Fibroblast of mammary gland (primary cell): ENCODE results near the gene ZNF836.
A peak's percentile ranks its signal among the peaks of the same experiment; 100 is the strongest.

ENCODE experiments used
- DNase-seq: peaks from one replicate; pipeline ENCODE4 v3.0.0-alpha.2; 2010; ENCODE audit warnings: low read depth
- H3K4me3 ChIP-seq: 2 replicates; pipeline ENCODE4 v1.5.1; 2011; ENCODE audit warnings: low read depth, mild to moderate bottlenecking, low read length, moderate library complexity; ENCODE audit not compliant: control insufficient read depth
- TF ChIP-seq, protein P1 (sequence below): conservative IDR thresholded peaks from 2 replicates; pipeline ENCODE4 v1.5.1; 2011; ENCODE audit warnings: low read depth, low read length, inconsistent platforms; ENCODE audit not compliant: control insufficient read depth, insufficient read depth

ZNF836 gene

DNA sequence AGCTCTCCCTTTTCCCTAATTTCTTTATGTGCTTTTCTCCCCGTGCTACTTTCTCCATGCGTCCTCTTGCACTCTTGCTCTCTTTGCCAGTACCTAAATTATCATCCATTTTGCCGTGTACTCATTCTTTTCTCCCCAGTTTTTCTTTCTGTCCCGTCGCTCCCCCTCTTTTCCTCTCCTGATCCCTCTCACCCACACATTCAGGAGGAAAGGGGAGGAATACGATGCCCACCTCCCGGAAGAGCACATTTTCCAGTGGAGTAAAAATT is 32.5 kb downstream of the ZNF836 start:
- DNase-seq = no peak
- TF ChIP-seq, protein P1, sequence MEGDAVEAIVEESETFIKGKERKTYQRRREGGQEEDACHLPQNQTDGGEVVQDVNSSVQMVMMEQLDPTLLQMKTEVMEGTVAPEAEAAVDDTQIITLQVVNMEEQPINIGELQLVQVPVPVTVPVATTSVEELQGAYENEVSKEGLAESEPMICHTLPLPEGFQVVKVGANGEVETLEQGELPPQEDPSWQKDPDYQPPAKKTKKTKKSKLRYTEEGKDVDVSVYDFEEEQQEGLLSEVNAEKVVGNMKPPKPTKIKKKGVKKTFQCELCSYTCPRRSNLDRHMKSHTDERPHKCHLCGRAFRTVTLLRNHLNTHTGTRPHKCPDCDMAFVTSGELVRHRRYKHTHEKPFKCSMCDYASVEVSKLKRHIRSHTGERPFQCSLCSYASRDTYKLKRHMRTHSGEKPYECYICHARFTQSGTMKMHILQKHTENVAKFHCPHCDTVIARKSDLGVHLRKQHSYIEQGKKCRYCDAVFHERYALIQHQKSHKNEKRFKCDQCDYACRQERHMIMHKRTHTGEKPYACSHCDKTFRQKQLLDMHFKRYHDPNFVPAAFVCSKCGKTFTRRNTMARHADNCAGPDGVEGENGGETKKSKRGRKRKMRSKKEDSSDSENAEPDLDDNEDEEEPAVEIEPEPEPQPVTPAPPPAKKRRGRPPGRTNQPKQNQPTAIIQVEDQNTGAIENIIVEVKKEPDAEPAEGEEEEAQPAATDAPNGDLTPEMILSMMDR = no peak
- H3K4me3 ChIP-seq = peak overlapping the region; percentile 82

GRCh38 chr19:52138278-52138982 is 33.0 kb downstream of the ZNF836 start:
- H3K4me3 ChIP-seq = peak overlapping the region; percentile 82
- peak; percentile 16 for DNase-seq
- TF ChIP-seq, protein P1 = no peak

- no peak for DNase-seq
Observed at GRCh38 chr19:52120286-52120685, 51.1 kb downstream of the ZNF836 start.

DNA sequence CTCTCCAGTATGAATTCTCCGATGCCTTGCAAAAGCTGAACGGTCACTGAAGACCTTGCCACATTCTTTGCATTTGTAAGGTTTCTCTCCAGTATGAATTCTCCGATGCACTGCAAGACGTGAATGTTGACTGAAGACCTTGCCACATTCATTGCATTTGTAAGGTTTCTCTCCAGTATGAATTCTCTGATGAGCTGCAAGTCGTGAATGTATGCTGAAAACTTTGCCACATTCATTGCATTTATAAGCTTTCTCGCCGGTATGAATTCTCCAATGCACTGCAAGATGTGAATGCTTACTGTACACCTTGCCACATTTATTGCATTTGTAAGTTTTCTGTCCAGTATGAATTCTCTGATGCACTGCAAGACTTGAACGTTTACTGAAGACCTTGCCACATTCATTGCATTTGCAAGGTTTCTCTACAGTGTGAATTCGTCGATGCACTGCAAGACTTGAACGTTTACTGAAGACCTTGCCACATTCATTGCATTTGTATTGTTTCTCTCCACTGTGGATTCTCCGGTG is 55.8 kb downstream of the ZNF836 start:
- no peak for DNase-seq
- TF ChIP-seq, protein P1 = no peak
- no peak overlapping the region for H3K4me3 ChIP-seq

More at GRCh38 chr19:52120286-52120685, 51.1 kb downstream of the ZNF836 start:
- no peak overlapping the region for H3K4me3 ChIP-seq
- TF ChIP-seq, protein P1 = no peak

DNA sequence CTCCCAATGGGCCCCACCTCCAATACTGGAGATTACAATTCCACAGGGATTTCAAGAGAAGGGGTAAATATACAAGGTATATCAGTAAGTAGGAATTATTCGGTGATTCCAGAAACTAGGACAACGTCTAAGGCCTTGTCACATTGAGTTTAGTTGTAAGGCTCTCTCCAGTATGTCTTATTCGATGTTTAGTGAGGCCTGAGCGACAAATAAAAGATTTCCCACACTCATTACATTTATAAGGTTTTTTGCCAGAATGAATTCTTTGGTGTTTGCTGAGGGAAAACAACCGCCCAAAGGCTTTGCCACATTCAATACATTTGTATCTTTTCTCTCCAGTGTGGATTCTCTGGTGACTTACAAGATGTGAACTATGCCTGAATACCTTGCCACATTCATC is 56.7 kb downstream of the ZNF836 start:
- H3K4me3 ChIP-seq = no peak overlapping the region
- TF ChIP-seq, protein P1 = no peak
- DNase-seq = no peak

- no peak for DNase-seq
- TF ChIP-seq, protein P1 = no peak
- H3K4me3 ChIP-seq = no peak overlapping the region
Observed at GRCh38 chr19:52112624-52113023, 58.8 kb downstream of the ZNF836 start.
